ENCODE data around the gene MSS51.
"Not testable (repeated sequence)": the region's sequence is repeated elsewhere in the genome, so short reads cannot be mapped to it uniquely, and the experiment has no call there.

The MSS51 gene

GRCh38 chr10:73414230-73414945 is 19.0 kb downstream of the MSS51 start:
- DNase-seq (ENCODE audit: low spot score) = no peak
- no peak for FAIRE-seq

DNA sequence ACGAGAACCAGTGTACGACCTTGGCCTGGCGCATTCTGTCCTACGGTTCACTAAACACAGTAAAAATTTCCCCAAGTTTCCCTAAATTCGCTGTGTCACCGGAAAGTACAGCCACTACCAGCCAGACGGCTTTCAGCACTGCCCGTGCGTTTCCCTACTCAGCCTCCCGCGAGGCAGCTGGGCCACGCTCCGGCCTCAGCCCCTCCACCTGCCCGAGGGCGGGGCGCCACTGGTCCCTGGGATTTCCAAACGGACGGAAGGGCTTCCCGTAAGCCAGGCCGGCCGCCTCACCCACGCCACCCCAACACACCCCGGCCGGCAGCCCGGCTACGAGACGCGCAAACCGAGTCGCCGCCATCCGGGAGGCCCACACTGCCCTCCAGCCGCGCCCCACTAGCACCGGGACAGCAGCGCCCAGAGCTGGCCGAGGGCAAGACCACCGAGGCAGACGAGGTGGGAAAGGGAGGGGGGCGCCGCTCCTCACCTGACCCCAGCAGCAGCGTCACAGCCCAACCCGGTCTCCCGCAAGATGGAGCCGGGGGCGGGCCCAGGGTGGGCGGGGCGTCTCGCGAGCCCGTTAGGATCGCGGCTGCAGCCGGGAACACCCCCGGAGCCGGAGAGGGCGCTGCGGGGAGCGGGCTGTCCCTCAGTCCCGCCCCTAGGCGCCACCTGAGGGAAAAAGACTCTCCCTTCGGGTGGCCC is 19.7 kb downstream of the MSS51 start, which contains the start of gene ANXA7:
ANXA7 (minus strand) TSS at position 531 of the 702 bp plus-strand sequence. CDS start 13,202 bp downstream, outside the sequence.
- FAIRE-seq (no peak), DNase-seq (ENCODE audit: low spot score) (peak; percentile 69)

DNA sequence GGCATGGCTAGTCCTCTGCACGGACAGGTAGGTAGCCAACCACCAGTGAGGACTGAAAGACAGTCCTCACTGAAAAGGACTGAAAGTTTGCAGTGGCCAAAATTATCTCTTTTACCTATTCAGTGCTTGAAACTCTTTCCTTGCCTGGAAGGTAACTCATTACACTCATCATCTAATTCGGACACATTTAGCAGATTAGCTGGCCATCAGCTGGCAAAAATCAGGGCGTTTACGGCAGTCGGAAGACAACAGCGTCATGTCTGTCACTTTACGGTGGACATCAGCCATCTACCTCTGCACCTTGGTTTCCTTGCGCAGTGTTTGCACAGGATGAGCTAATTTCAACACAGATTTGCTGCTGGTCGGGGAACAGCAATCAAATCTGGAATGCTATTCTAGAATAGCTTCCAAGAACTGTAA is 20.2 kb downstream of the MSS51 start:
- no peak for DNase-seq (ENCODE audit: low spot score)
- no peak for FAIRE-seq

DNA sequence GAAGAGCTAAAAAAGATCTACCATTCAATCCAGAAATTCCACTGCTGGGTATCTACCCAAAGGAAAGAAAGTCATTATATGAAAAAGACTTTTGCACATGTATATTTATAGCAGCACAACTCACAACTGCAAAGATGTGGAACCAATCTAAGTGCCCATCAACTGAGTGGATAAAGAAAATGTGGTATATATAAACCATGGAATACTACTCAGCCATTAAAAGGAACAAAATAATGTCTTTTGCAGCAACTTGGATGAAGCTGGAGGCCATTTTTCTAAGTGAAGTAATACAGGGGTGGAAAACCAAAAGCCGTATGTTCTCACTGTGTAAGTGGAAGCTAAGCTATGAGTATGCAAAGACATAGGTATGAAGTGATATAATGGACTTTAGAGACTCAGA is 22.5 kb downstream of the MSS51 start:
- DNase-seq (ENCODE audit: low spot score) (no peak), FAIRE-seq (no peak)

DNA sequence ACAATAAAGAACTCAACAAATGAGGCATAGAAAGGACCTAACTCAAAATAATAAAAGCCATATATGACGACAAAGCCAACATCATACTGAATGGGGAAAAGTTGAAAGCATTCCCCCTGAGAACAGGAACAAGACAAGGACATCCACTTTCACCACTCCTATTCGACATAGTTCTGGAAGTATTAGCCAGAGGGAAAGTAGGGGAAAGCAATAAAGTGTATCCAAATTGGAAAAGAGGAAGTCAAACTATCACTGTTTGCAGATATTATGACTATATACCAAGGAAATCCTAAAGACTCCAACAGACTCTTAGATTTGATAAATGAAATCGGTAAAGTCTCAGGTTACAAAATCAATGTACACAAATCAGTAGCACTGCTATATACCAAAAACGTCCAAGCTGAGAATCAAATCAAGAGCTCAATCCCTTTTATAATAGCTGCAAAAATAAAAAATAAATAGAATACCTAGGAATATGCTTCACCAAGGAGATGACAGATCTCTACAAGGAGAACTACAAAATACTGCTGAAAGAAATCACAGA is 24.3 kb downstream of the MSS51 start:
- DNase-seq (ENCODE audit: low spot score) = no peak
- FAIRE-seq = no peak

DNA sequence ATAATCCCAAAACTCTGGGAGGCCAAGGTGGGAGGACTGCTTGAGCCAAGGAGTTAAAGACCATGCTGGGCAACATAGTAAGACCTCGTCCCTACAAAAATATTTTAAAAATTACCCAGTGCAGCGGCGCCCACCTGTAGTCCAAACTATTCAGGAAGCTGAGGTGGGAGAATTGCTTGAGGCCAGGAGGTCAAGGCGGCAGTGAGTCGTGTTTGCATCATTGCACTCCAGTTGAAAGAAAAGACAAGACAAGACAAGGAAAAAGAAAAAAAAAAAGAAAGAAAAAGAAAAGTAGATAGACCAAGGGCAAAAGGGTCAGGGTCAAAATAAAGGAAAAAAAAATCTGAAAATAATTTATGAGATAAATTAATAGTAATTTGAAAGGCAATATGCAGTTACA is 25.3 kb downstream of the MSS51 start:
- peak; percentile 16 for FAIRE-seq
- no peak for DNase-seq (ENCODE audit: low spot score)

DNA sequence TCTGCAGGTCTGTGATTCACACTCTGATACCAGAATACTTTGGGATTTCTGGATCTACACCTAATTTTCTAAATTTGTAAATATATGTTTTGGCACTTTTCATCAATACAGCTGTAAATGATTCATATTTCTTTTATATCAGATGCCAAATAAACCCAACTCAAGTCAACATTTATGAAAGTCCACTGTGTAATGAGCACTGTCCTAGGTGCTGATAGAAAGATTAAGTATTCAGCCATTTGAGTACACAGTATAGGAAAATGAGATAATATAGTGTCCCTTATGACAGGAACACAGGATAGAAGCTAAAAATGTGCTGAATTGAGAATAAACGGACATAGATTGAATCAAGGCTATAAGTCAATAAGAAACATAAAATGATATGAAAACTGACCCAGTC is 25.9 kb downstream of the MSS51 start:
- FAIRE-seq (no peak), DNase-seq (ENCODE audit: low spot score) (no peak)

GRCh38 chr10:73406846-73407245 is 26.5 kb downstream of the MSS51 start:
- FAIRE-seq (no peak), DNase-seq (ENCODE audit: low spot score) (no peak)

- DNase-seq (ENCODE audit: low spot score) (no peak), FAIRE-seq (no peak)
Measured at GRCh38 chr10:73405556-73405955, 27.8 kb downstream of the MSS51 start.

- DNase-seq (ENCODE audit: low spot score) (no peak), FAIRE-seq (no peak)
Measured at GRCh38 chr10:73404690-73405089, 28.7 kb downstream of the MSS51 start.

GRCh38 chr10:73401636-73402035 is 31.7 kb downstream of the MSS51 start:
- no peak for FAIRE-seq
- DNase-seq (ENCODE audit: low spot score) = no peak

GRCh38 chr10:73399063-73399462 is 34.3 kb downstream of the MSS51 start:
- DNase-seq (ENCODE audit: low spot score) (no peak), FAIRE-seq (no peak)

DNA sequence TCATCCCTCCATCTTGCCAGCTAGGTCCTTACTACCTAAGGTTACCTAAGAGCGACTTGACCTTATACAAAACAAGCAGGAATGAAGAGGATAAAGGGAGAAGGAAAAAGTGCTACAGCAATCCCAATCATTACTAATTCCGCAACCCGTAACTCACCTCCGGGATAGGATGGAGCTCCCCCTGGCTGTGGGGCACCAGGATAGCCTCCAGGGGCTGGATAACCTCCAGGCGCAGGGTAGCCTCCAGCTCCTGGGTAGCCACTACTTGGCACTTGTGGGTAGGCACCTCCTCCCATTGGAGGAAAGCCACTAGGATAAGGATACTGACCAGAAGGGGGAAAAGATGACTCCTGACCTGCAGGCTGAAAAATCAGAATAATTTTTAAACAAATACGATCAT is 35.3 kb downstream of the MSS51 start:
- FAIRE-seq (no peak), DNase-seq (ENCODE audit: low spot score) (no peak)

- FAIRE-seq; DNase-seq (ENCODE audit: low spot score): not testable (repeated sequence)
Measured at GRCh38 chr10:73394325-73394724, 39.0 kb downstream of the MSS51 start.

DNA sequence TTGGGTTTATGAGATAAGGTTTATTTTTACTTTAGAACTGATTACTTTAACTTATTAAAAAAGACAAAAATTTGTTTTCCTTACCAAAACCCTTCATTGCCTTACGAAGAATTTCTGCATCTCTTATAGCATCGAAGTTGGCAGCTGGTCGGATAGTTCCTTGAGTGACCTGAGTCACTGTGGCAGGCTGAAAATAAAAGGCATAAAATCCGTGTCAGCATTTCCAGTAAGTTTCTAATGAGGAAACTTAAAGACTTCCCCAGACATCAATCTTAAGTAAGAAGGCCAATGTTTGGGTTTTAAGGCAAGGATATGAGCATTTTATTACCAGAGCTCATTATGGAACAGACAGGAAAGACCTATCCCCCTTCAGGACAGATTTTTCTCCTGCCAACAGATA is 45.1 kb downstream of the MSS51 start:
- FAIRE-seq = no peak
- no peak for DNase-seq (ENCODE audit: low spot score)

DNA sequence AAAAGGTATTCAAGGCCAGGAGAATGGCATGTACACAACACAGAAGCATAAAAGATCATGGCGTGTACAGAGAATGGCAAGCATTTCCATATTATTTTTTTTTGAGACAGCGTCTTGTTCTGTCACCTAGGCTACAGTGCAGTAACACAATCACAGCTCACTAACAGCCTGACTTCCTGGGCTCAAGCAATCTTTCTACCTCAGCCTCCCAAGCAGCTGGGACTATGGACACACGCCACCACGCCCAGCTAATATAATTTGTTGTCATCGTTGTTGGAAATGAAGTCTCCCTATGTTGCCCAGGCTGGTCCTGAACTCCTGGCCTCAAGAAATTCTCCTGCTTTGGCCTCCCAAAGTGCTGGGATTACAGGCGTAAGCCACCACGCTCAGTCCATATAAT is 46.8 kb downstream of the MSS51 start:
- FAIRE-seq = no peak
- no peak for DNase-seq (ENCODE audit: low spot score)

DNA sequence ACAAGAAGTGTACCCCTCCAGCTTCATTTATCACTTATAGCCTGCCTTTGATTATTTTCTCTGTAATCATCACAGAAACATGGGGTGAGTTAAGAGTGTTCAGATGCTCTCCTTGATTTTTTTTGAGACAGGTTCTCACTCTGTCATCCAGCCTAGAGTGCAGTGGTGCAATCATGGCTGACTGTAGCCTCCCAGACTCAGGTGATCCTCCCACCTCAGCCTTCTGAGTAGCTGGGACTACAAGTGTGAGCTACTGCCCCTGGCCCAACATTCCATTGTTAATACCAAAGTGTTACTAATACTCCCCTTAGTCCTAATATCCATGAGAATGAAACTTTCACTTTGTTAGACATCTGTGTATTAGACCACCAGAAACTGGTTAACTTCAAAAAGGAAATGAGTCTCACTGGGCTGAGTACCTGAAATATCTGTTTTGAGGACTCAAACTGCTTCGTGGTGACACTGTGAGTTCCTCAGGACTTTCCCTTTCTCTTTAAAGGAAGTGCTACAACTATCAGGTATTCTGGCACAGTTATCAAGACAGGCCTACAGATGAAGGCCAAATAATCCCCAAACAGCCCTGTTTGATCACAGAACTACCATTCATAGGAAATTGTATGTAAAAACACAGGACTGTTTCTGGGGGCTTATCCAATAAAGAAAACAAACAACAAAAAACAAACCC is 54.2 kb downstream of the MSS51 start:
- FAIRE-seq (no peak), DNase-seq (ENCODE audit: low spot score) (no peak)

DNA sequence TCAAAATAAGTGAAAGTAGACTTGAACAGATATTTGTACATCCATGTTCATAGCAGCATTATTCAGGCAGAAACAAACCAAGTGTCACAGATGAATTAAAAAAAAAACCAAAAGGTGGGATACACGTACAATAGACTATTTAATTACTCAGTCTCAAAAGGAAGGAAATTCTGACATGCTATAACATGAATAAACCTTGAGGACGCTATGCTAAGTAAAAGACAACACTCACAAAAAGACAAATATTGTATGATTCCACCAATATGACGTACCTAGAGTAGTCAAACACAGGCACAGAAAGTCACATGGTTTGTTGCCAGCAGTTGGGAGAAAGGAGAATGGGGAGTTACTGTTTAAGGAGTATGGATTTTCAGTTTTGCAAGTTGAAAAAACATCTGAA is 56.7 kb downstream of the MSS51 start:
- DNase-seq (ENCODE audit: low spot score) (no peak), FAIRE-seq (no peak)

Measured in RCC 7860 (cell line).